ENCODE results near the gene PDZD4.

The PDZD4 gene

DNA sequence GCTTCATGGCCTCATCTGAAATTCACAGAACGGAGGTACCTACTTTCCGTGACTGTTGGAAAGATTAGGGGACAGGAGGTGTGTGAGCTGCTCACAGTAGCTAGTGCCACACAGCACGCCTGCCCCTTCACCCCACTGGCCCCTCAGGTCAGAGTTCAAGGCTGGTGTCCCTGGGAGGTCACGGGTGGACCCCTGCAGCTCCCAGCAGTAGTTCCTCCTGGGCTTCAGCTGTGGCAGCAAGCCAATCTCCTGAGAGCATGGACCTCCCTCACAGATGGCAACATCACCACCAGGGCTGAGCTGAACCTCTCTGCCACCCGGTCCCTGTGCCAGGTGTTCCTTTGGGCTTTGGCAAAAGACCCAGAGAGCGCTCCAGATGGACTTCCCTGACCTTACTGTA, 38.0 kb downstream of the PDZD4 start:
- no peak for DNase-seq (ENCODE audit: extremely low read depth in 1 of 2, low read depth in 1 of 2)

- no peak for DNase-seq (ENCODE audit: extremely low read depth in 1 of 2, low read depth in 1 of 2)
Observed at GRCh38 chrX:153791104-153791852, 39.1 kb downstream of the PDZD4 start.

- DNase-seq (ENCODE audit: extremely low read depth in 1 of 2, low read depth in 1 of 2) = no peak
Observed at GRCh38 chrX:153789654-153790053, 40.7 kb downstream of the PDZD4 start.

- DNase-seq (ENCODE audit: extremely low read depth in 1 of 2, low read depth in 1 of 2) = no peak
Observed at GRCh38 chrX:153786669-153787068, 43.7 kb downstream of the PDZD4 start.

- DNase-seq (ENCODE audit: extremely low read depth in 1 of 2, low read depth in 1 of 2) = no peak
Observed at GRCh38 chrX:153784325-153784967, 45.9 kb downstream of the PDZD4 start.

DNA sequence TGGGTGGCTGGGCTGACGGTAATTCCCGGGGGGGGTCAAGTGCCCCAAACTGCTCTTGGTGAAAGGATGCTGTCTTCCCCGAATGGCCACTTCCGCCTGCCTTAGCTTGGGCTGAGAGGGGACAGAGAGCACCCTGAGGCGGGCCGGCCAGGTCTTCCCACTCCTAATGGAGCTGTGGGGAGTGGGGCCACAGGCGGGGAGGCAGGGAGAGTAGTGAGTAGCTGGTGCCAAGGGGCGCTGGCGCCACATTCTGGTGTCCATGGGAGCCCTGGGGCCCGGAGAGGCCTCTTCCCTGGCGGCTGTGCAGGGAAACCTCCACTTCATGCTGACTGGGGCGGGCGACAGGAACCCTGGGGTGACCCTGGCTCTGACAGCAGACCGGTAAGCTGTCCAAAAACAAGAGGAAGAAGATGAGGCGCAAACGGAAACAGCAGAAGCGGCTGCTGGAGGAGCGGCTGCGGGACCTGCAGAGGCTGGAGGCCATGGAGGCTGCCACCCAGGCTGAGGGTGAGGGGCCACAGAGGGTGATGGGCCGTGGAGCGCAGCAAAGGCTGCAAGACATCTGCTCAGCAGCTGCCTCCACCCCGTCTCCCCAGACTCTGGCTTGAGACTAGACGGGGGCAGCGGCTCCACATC, 46.8 kb downstream of the PDZD4 start:
- no peak for DNase-seq (ENCODE audit: extremely low read depth in 1 of 2, low read depth in 1 of 2)

GRCh38 chrX:153782871-153783270, 47.5 kb downstream of the PDZD4 start:
- DNase-seq (ENCODE audit: extremely low read depth in 1 of 2, low read depth in 1 of 2) = no peak

DNA sequence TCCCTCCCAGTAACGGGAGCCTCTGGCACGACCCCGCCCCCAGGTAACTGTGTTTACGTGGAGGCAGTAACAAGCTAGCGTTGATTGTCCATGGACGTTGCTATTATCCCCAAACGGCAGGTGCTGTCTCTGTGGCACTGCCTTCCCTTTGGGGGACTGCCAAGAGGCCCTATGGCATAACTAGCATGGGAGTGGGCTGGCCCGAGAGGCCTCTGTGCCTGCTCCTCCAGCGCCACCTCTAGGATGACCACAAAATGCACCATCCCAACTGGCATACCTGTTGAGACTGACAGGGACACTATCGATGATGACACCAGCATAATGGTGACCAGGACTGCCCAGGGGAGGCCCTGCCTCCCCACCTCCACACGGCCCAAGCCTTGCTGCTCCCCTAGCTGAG, 48.0 kb downstream of the PDZD4 start:
- no peak for DNase-seq (ENCODE audit: extremely low read depth in 1 of 2, low read depth in 1 of 2)

DNA sequence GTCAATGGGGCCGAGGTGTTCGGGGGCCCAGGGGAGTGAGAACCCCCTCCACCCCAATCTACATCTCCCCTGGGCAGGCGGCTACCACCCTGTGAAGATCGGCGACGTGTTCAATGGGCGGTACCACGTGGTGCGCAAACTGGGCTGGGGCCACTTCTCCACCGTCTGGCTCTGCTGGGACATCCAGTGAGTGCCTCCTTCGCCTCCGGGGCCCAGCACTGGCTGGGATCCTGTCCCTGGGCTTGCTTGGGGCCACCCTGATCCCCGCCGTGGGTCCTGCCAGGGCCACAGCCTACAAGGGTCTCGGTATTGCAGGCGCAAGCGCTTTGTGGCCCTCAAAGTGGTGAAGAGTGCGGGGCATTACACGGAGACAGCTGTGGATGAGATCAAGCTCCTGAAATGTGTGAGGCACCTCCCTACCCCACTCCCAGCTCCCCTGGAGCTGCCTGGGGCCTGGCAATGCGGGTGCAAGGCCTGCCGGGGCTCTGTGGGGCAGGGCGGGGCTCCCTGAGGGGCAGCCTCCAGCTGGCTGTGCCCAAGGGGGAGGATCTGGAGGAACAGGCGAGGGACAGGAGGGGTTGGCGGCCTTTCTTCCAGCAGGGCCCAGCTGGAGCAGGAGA, 48.8 kb downstream of the PDZD4 start:
- DNase-seq (ENCODE audit: extremely low read depth in 1 of 2, low read depth in 1 of 2) = no peak

GRCh38 chrX:153780678-153781427, 49.5 kb downstream of the PDZD4 start, which contains the start of gene SRPK3:
SRPK3 (plus strand) TSS chrX:153781041; CDS start chrX:153781087, 46 bp downstream.
- DNase-seq (ENCODE audit: extremely low read depth in 1 of 2, low read depth in 1 of 2) = no peak

- no peak for DNase-seq (ENCODE audit: extremely low read depth in 1 of 2, low read depth in 1 of 2)
Observed at GRCh38 chrX:153779891-153780677, 50.3 kb downstream of the PDZD4 start.

DNA sequence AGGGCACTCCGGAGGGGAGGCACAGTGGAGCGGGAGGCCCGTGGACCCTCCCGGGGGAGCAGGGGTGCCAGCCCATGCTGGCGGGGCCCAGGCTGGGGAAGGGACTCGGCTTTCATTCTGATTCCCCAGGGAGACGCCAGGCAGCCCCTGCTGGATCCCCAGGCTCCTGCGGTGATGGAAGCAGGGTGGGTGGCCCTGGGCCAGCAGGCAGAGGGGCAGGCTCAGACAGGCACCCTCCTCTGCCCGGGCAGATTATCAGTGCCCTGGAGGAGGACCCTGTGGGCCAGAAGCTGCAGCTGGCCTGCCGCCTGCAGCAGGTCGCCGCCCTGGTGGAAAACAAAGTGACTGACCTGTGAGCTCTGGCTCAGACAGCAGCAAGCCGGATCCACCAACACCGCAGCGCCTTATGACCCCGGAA, 51.7 kb downstream of the PDZD4 start:
- DNase-seq (ENCODE audit: extremely low read depth in 1 of 2, low read depth in 1 of 2) = no peak

- no peak for DNase-seq (ENCODE audit: extremely low read depth in 1 of 2, low read depth in 1 of 2)
Observed at GRCh38 chrX:153778181-153778580, 52.2 kb downstream of the PDZD4 start.

GRCh38 chrX:153777261-153778090, 52.9 kb downstream of the PDZD4 start:
- no peak for DNase-seq (ENCODE audit: extremely low read depth in 1 of 2, low read depth in 1 of 2)

DNA sequence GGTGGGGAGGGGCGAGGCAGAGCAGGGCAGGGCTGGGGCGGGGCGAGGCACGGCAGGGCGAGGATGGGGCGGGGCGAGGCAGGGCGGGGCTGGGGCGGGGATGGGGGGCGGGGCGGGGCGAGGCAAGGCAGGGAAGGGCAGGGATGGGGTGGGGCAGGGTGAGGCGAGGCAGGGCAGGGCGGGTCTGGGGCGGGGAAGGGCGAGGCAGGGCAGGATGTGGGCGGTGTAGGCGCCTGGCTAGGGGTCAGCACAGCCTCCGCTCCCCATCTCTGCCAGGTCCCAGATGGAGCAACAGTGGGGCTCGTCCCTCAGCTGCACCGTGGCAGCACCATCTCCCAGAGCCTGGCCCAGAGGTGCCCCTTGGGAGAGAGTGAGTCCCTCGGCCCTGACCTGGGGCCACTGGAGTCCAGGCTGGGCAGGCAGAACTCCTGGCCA, 53.7 kb downstream of the PDZD4 start:
- DNase-seq (ENCODE audit: extremely low read depth in 1 of 2, low read depth in 1 of 2) = no peak

DNA sequence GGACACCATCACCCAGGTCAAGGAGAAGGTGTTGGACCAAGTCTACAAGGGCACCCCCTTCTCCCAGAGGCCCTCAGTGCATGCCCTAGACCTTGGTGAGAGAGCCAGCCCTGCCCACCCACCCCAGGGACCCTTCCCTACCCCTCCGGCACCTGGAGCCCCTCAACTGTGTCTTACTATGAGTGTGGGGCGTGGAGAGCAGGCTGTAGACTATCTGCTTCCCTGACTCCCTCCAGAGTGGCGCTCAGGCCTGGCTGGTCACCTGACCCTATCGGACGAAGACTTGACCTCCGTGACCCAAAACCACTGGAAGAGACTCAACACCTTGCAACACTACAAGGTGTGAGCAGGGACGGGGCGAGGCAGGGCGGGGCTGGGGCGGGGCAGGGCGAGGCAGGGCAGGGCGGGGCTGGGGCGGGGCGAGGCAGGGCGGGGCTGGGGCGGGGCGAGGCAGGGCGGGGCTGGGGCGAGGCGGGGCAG, 54.2 kb downstream of the PDZD4 start:
- no peak for DNase-seq (ENCODE audit: extremely low read depth in 1 of 2, low read depth in 1 of 2)

DNA sequence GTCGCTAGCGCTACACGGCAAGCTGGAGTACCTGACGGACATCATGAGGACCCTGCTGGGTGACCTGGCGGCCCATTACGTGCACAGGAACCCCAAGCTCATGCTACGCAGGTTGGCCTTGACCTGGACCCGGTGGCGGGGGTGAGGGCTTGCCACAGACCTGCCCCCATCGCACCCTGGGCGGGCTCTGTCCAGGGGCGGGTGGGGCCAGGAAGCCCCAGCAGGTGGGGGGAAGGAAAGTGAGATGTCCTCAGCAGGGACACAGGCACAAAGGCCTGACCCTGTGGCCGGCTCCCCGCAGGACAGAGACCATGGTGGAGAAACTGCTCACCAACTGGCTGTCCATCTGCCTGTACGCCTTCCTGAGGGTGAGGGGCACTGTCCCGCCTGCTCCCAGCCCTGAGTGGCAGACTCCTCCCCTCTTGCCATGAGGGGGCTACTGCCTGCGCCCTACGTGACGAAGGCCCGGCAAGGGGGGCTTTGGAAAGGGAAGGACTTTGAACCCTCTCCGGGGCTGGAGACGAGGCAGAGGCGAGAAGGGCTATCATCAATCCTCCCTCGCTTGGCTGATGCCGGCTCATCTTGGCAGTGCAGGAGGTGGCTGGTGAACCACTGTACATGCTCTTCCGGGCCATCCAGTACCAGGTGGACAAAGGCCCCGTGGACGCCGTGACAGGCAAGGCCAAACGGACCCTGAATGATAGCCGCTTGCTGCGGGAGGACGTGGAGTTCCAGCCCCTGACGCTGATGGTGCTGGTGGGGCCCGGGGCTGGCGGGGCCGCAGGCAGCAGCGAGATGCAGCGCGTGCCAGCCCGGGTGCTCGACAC, 54.8 kb downstream of the PDZD4 start:
- DNase-seq (ENCODE audit: extremely low read depth in 1 of 2, low read depth in 1 of 2) = no peak
